Stimulated activated CD4-positive, alpha-beta T cell treated with anti-CD3 and anti-CD28 coated beads, Interleukin-1b, Interleukin-23, amount 100 ng/mL, for 24 hours (primary cell): ENCODE results near the gene SLC16A1.
"Not testable (repeated sequence)": the region's sequence is repeated elsewhere in the genome, so short reads cannot be mapped to it uniquely, and the experiment has no call there.

Source experiments
- DNase-seq, 4 experiments: peaks; one replicate each; pipeline ENCODE4 v3.0.0-alpha.2; 2020; ENCODE audit warnings: low read depth in 4 of 4, low spot score in 1 of 4

SLC16A1 gene

GRCh38 chr1:112927462-112927990 lies 28.5 kb downstream of the SLC16A1 start:
- DNase-seq: no peak

- DNase-seq: no peak
These were observed 29.1 kb downstream of the SLC16A1 start for GRCh38 chr1:112926858-112927257.

DNA sequence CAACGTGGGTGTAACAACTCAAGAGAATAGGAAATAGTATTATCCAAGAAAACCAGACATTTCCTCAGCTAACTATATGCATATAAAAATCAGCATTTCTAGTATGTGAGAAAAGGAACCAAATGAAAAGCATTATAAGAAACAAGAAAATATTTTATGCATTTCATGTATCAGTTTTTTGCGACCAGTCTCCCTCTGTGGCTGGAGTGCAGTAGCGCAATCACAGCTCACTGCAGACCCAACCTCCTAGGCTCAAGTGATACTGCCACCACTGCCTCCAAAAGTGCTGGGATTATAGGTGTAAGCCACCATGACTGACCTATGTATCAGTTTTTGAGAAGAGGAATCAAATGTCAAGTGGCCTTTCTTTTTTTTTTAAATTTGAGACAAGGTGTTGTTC lies 31.0 kb downstream of the SLC16A1 start:
- DNase-seq: no peak

DNA sequence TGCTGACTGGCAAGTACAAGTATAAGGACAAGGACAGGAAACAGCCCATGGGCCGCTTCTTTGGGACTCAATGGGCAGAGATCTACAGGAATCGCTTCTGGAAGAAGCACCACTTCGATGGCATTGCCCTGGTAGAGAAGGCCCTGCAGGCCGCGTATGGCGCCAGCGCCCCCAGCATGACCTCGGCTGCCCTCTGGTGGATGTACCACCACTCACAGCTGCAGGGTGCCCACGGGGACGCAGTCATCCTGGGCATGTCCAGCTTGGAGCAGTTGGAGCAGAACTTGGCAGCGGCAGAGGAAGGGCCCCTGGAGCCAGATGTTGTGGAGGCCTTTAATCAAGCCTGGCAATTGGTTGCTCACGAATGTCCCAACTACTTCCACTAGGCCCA lies 32.0 kb downstream of the SLC16A1 start:
- DNase-seq: no peak

GRCh38 chr1:112923234-112923958 lies 32.6 kb downstream of the SLC16A1 start:
- no peak for DNase-seq

DNA sequence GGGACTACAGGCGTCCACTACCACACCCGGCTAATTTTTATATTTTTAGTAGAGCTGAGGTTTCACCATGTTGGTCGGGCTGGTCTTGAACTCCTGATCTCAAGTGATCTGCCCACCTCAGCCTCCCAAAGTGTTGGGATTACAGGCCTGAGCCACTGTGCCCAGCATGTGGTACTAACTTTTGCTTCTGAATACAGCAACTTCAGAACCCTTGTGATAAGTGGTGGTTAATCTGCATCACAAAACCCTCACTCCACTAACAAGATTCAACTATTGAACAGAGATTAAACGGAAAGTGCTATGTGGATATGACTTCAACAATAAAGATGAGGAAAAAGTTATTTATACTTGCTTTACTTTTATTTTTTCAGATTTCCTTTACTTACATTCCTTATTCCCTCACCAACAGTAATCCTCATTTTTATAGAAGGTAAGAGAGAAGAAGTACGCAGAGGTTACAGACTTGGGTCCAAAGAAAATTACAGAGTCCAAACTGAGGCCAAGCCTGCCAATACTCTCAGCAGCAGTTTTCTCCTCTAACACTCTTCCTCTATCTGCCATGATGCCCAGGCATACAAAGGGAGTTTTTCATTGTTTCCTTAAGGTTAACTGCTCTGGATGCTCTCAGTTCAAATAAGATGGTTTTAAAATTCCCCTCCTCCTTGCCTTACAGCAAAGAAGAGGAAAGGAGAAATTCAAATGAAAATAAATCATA lies 44.3 kb downstream of the SLC16A1 start:
- no peak for DNase-seq

GRCh38 chr1:112909847-112910246 lies 46.1 kb downstream of the SLC16A1 start:
- DNase-seq: no peak

DNA sequence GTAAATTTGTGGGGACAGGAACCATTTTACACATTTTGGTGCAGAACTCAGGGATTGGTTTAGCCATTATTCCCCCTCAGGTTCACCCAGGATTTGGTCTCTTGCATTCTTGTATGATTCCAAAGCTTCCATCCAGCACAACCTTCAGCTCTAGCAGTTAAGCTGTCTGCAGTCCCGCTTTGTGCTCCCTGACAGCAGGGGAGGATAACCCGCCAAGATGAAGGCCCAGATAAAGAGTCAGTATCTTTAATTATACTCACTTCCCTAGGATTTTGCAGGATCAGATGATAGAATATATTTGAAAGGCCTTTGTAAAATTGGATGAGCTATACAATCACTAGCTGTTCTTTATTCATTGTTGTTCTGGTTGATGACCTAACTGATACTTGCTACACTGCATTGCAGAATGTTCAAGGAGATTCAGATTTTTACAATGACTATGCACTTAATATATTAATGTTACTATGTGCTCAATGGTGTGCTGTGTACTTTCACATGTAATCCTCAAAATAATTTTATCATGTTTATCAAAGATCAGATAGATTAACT lies 49.8 kb downstream of the SLC16A1 start:
- no peak for DNase-seq

GRCh38 chr1:112905395-112906149 lies 50.4 kb downstream of the SLC16A1 start:
- DNase-seq: no peak

- DNase-seq: no peak
These were observed 51.1 kb downstream of the SLC16A1 start for GRCh38 chr1:112904831-112905261.

GRCh38 chr1:112904071-112904830 lies 51.7 kb downstream of the SLC16A1 start:
- peak; percentile 29 to 49 (median 34) for DNase-seq

DNA sequence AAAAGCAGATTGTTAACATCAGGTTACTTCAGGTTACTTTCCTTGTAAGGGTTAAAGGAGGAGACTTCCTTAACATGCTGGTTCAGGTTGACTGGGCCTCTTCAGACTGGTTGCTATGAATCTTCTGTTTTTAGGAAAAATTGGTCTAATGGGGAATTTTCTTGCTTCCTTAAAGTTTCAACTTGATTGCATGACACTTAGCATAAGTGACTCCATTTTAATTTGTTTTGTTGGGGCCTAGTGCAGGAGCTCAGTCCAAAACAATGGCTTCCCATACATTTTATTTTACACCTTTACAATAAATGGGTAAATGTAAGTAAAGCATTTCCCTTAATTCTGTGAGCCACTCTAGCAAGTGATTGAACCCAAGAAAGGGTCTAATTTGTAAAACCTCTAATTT lies 53.8 kb downstream of the SLC16A1 start:
- DNase-seq: no peak

GRCh38 chr1:112901387-112901786 lies 54.6 kb downstream of the SLC16A1 start:
- DNase-seq: no peak

DNA sequence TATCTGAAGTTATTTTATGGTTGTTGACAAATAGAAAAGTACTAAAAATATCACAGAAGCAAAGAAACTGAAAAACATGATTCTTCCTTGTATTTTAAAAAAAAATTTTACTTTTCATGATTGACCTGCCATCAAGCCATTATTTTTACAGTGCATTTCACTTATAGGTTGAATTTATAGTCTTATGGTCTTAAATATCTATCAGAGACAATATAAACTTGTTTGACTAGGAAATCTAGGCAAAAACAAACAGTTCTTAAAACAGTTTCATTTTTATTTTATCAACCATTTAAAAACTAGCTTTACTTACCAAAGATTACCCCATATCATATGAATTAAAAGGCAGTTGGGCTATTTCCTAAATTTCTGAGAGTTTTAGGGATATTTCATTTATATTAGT lies 59.2 kb downstream of the SLC16A1 start:
- DNase-seq: no peak

DNA sequence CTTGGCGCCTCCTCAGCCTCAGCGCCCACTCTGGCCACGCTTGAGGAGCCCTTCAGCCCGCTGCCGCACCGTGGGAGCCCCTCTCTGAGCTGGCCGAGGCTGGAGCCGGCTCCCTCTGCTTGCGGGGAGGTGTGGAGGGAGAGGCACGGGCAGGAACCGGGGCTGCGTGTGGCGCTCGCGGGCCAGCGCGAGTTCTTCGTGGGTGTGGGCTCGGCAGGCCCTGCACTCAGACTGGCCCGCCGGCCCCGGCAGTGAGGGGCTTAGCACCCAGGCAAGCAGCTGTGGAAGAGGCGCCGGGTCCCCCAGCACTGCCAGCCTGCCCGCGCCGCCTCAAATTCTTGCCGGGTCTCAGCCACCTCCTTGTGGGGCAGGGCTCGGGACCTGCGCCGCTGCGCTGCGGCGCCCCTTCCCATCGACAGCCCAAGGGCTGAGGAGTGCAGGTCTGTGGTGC lies 61.4 kb downstream of the SLC16A1 start:
- DNase-seq: no peak

DNA sequence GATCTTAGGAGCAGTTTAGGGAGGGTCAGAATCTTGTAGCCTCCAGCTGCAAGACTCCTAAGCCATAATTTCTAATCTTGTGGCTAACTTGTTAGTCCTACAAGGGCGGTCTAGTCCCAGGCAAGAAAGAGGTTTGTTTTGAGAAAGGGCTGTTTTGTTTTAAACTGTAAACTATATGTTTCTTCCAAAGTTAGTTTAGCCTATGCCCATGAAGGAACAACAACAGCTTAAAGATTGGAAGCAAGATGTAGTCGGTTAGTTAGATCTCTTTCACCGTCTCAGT lies 62.0 kb downstream of the SLC16A1 start:
- DNase-seq: no peak

GRCh38 chr1:112893288-112894009 lies 62.5 kb downstream of the SLC16A1 start:
- no peak for DNase-seq

DNA sequence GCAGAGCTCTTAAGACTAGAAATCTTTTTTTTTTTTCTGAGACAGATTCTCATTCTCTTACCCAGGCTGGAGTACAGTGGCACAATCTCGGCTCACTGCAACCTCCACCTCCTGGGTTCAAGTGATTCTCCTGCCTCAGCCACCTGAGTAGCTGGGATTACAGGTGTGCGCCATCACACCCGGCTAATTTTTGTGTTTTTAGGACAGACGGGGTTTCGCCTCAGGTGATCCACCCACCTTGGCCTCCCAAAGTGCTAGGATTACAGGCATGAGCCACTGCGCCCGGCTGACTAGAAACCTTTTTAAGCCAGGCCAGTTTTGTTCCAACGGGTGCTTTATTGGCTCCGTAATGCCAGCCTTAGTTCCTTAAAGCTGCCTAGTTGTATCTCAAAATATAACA lies 66.1 kb downstream of the SLC16A1 start:
- DNase-seq: not testable (repeated sequence)

- no peak for DNase-seq
These were observed 66.8 kb downstream of the SLC16A1 start for GRCh38 chr1:112889052-112889768.

- DNase-seq: no peak
These were observed 67.4 kb downstream of the SLC16A1 start for GRCh38 chr1:112888630-112889029.
